HepG2 (cell line): ENCODE data around the gene CARMIL3. TPM values are rescaled to one million over a fixed set of nuclear protein-coding genes. Genes with fewer than 3 reads are reported as not detected.
A peak's percentile ranks its signal among the peaks of the same experiment; 100 is the strongest.

ENCODE experiments used
- ATF1 ChIP-seq: IDR thresholded peaks from 2 replicates; pipeline ENCODE4 v1.6.1; 2016; ENCODE audit warnings: mild to moderate bottlenecking, control low read depth
- ATF6 ChIP-seq: sonication (generic); formaldehyde crosslinking; conservative IDR thresholded peaks from 2 replicates; pipeline ENCODE4 v1.4.0; 2020; ENCODE audit warnings: missing genetic modification reagents
- MLLT10 ChIP-seq: sonication (generic); formaldehyde crosslinking; IDR thresholded peaks from 2 replicates; pipeline ENCODE4 v1.4.0; 2020; ENCODE audit warnings: missing genetic modification reagents
- ZC3H4 ChIP-seq: sonication (generic); formaldehyde crosslinking; IDR thresholded peaks from 2 replicates; pipeline ENCODE4 v1.4.0; 2020; ENCODE audit warnings: missing genetic modification reagents, borderline replicate concordance
- ZNF362 ChIP-seq: sonication (generic); formaldehyde crosslinking; IDR thresholded peaks from 2 replicates; pipeline ENCODE4 v1.4.0; 2020; ENCODE audit warnings: missing genetic modification reagents, mild to moderate bottlenecking, borderline replicate concordance
- ZNF580 ChIP-seq: IDR thresholded peaks from 2 replicates; pipeline ENCODE4 v1.6.1; 2016; ENCODE audit warnings: low read depth, borderline replicate concordance
- polyA plus RNA-seq, 8 experiments: library from polyadenylated mRNA; depleted of rRNA in 3 of 8; stranded (reverse) in 7 of 8; unstranded in 1 of 8; fragments of >200 nt; fragmentation: Illumina TruSeq in 4 of 8; extraction: Trizol in 4 of 8; gene quantifications; 2 replicates each; pipeline versions ENCODE4 v1.2.1 to v1.2.3, GENCODE V29; 2011 to 2016; ENCODE audit warnings: low read depth in 4 of 8, missing spikeins in 1 of 8, mixed read lengths in 1 of 8; ENCODE audit not compliant: insufficient read depth in 1 of 8
- total RNA-seq, 5 experiments: library from RNA; depleted of rRNA; stranded (reverse); fragments of >200 nt; fragmentation: Illumina TruSeq; extraction: Trizol; gene quantifications; 2 replicates each; pipeline ENCODE4 v1.2.3, GENCODE V29; 2016; ENCODE audit warnings: low read depth in 1 of 5
- TF ChIP-seq, protein P1 (sequence below): sonication (generic); formaldehyde crosslinking; IDR thresholded peaks from 2 replicates; pipeline ENCODE4 v1.8.0; 2022; ENCODE audit warnings: low read depth, missing genetic modification reagents
- TF ChIP-seq, protein P2 (sequence below): sonication (generic); formaldehyde crosslinking; IDR thresholded peaks from 2 replicates; pipeline ENCODE4 v1.4.0; 2020; ENCODE audit warnings: mild to moderate bottlenecking, missing genetic modification reagents
- TF ChIP-seq, protein P3 (sequence below): conservative IDR thresholded peaks from 2 replicates; pipeline ENCODE4 v1.6.1; 2018; ENCODE audit warnings: missing genetic modification reagents
- TF ChIP-seq, protein P4 (sequence below): sonication (generic); formaldehyde crosslinking; IDR thresholded peaks from 2 replicates; pipeline ENCODE4 v1.5.0; 2020; ENCODE audit warnings: missing genetic modification reagents

CARMIL3 gene
- total and polyA plus RNA-seq, 2 of the 13 experiments (the other 11 are each of a cell fraction or from before 2014, with no cell fraction given) = 0.27 to 0.55 TPM

GRCh38 chr14:24093901-24094840, 42.4 kb downstream of the CARMIL3 start, which contains the start of gene PCK2 (continued):
- TF ChIP-seq, protein P1, sequence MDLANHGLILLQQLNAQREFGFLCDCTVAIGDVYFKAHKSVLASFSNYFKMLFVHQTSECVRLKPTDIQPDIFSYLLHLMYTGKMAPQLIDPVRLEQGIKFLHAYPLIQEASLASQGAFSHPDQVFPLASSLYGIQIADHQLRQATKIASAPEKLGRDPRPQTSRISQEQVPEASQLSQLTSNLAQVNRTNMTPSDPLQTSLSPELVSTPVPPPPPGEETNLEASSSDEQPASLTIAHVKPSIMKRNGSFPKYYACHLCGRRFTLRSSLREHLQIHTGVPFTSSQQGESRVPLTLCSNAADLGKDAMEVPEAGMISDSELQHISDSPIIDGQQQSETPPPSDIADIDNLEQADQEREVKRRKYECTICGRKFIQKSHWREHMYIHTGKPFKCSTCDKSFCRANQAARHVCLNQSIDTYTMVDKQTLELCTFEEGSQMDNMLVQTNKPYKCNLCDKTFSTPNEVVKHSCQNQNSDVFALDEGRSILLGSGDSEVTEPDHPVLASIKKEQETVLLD (CRISPR knock-in tag) = no peak
- TF ChIP-seq ATF1 (CRISPR knock-in tag) = no peak
- TF ChIP-seq, protein P2, sequence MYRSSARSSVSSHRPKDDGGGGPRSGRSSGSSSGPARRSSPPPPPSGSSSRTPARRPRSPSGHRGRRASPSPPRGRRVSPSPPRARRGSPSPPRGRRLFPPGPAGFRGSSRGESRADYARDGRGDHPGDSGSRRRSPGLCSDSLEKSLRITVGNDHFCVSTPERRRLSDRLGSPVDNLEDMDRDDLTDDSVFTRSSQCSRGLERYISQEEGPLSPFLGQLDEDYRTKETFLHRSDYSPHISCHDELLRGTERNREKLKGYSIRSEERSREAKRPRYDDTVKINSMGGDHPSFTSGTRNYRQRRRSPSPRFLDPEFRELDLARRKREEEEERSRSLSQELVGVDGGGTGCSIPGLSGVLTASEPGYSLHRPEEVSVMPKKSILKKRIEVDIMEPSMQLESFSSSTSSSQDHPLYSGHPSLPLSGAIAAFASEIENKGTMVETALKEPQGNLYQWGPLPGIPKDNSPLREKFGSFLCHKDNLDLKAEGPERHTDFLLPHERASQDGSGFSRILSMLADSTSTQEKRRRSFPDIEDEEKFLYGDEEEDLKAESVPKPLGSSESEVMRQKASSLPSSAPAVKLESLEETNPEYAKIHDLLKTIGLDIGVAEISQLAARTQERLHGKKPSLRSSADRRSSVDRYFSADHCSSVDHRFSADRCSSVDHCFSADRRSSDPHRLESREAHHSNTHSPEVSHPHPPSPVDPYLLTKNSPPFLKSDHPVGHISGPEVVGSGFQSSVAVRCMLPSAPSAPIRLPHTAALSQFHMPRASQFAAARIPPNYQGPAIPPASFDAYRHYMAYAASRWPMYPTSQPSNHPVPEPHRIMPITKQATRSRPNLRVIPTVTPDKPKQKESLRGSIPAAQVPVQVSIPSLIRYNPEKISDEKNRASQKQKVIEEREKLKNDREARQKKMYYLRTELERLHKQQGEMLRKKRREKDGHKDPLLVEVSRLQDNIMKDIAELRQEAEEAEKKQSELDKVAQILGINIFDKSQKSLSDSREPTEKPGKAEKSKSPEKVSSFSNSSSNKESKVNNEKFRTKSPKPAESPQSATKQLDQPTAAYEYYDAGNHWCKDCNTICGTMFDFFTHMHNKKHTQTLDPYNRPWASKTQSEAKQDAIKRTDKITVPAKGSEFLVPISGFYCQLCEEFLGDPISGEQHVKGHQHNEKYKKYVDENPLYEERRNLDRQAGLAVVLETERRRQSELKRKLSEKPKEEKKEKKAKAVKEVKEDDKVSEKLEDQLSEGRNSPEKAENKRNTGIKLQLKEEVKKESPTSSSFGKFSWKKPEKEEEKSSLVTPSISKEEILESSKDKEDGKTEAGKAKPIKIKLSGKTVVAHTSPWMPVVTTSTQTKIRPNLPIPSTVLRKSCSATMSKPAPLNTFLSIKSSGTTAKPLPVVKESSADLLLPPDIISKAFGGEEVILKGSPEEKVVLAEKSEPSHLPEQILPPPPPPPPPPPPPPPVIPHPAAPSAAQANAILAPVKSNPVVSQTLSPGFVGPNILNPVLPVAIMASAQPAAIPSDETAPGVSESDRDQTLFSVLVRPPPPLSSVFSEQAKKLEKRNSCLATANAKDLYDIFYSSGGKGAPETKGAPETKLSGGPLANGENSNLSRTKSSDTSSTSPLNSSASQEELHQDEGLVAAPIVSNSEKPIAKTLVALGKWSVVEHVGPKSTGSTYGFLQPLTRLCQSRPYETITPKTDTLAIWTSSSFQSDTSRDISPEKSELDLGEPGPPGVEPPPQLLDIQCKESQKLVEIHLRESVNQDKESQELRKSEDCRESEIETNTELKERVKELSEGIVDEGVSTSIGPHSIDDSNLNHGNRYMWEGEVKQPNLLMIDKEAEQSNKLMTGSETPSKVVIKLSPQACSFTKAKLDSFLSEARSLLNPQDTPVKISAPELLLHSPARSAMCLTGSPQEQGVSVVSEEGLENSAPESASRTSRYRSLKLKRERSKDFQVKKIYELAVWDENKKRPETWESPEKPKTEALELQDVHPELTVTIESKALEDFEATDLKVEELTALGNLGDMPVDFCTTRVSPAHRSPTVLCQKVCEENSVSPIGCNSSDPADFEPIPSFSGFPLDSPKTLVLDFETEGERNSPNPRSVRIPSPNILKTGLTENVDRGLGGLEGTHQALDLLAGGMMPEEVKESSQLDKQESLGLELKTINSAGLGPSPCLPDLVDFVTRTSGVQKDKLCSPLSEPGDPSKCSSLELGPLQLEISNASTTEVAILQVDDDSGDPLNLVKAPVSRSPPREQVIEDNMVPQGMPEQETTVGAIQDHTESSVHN (CRISPR knock-in tag) = 0 out of 2 replicates have a peak, but pooled peaks have one; percentile 44
- TF ChIP-seq ZNF580 (CRISPR knock-in tag) = peak; percentile 98
- TF ChIP-seq ATF6 (CRISPR knock-in tag) = peak; percentile 93; the same call in 1 of the 2 replicates
- TF ChIP-seq ZC3H4 = peak; percentile 96
- TF ChIP-seq, protein P3, sequence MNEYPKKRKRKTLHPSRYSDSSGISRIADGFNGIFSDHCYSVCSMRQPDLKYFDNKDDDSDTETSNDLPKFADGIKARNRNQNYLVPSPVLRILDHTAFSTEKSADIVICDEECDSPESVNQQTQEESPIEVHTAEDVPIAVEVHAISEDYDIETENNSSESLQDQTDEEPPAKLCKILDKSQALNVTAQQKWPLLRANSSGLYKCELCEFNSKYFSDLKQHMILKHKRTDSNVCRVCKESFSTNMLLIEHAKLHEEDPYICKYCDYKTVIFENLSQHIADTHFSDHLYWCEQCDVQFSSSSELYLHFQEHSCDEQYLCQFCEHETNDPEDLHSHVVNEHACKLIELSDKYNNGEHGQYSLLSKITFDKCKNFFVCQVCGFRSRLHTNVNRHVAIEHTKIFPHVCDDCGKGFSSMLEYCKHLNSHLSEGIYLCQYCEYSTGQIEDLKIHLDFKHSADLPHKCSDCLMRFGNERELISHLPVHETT (CRISPR knock-in tag) = peak; percentile 84
- peak; percentile 81; the same call in 1 of the 2 replicates for TF ChIP-seq MLLT10 (CRISPR knock-in tag)
- TF ChIP-seq ZNF362 (CRISPR knock-in tag) = peak; percentile 57; the same call in 1 of the 2 replicates
- TF ChIP-seq, protein P4, sequence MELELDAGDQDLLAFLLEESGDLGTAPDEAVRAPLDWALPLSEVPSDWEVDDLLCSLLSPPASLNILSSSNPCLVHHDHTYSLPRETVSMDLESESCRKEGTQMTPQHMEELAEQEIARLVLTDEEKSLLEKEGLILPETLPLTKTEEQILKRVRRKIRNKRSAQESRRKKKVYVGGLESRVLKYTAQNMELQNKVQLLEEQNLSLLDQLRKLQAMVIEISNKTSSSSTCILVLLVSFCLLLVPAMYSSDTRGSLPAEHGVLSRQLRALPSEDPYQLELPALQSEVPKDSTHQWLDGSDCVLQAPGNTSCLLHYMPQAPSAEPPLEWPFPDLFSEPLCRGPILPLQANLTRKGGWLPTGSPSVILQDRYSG (CRISPR knock-in tag) = peak; percentile 95; the same call in 1 of the 2 replicates
